Measurements from ENCODE around the gene RASA2. TPM values are rescaled to one million over a fixed set of nuclear protein-coding genes. Genes with fewer than 3 reads are reported as not detected.

Gene RASA2
- polyA plus RNA-seq, 1 donor (not counting 4 experiments of a cell fraction or from before 2014, with no cell fraction given) = 10.3 TPM

DNA sequence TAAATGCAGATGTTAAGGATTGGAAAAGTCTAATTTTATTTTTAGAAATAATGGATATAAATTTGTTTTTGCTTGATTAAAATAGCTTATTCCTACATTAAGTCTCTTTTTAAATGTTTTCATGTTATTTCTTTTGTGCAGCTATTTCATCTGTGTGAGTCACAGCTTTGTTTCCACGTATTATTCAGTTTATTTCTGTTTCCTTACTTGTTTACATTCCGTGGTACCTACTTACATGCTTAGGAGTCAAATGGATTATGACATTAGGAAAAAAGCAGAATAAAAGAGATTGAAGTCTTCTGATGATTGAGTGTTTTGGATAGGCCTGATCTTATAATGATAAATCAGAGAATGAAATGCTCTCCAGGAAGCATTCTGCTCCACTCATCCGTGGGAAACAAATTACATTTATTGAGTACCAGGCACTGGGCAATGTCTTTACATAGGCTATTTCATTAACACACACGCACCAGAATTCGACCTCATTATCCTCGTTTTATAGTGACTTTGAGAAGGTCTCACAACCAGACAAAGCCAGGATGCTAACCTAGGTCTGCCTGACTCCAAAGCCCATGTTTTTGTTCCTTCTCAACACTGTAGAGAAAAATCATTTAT, 38.1 kb upstream of the RASA2 start:
- dilution Hi-C loops (cut with MboI; ENCODE audit: extremely low pct_ligation_motif_present, low sequenced_read_pairs) = no loop called here
- no peak overlapping the region for H3K9ac ChIP-seq (ENCODE audit: control insufficient read depth, extremely low read depth, insufficient read depth, low read length)

DNA sequence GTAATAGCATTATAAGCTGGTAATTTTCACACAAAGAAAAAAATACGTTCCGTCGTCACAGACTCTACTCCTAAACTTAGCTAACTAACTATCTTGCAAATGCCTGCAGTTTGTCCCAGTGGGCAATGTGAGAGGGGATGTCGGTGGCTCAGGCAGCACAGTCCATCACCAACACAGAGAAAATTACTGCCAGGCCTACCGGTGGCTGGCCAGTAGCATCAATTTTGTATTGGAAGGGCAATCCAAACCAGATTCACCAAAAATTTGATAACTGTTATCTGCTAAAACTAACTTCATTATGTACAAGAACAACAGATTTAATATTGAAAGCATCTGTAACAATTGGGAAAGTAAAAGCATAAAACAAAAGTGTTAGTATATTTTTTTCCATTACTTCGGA, 37.4 kb upstream of the RASA2 start:
- Histone ChIP-seq H3K4me3 (ENCODE audit: control insufficient read depth in 2 of 3, extremely low read depth in 1 of 3, insufficient read depth in 2 of 3, low read depth in 1 of 3, low read length in 3 of 3) (no peak overlapping the region), H4K20me1 (ENCODE audit: control insufficient read depth, extremely low read depth, insufficient read depth, low read length) (peaks cover 4% of the 10 kb centered on the region), H3K27ac (ENCODE audit: control insufficient read depth, insufficient read depth, low read length) (no peak overlapping the region), H3K4me1 (ENCODE audit: control insufficient read depth, extremely low read depth, insufficient read depth, low read length) (no peaks in the 10 kb centered on the region), H3K9me3 (ENCODE audit: control insufficient read depth, low read depth, low read length) (no peaks in the 10 kb centered on the region), H3K27me3 (ENCODE audit: control insufficient read depth, extremely low read depth, insufficient read depth, low read length) (no peaks in the 10 kb centered on the region), H3K9me1 (ENCODE audit: control insufficient read depth, extremely low read depth, insufficient read depth, low read length) (peaks cover 3% of the 10 kb centered on the region), H3K9ac (ENCODE audit: control insufficient read depth, extremely low read depth, insufficient read depth, low read length) (no peak overlapping the region), H3K79me2 (ENCODE audit: control insufficient read depth, insufficient read depth, low read length) (peaks cover 7% of the 10 kb centered on the region), H3K36me3 (ENCODE audit: control insufficient read depth in 2 of 2, extremely low read depth in 1 of 2, insufficient read depth in 2 of 2, low read length in 2 of 2) (peaks cover 11 to 22% of the 10 kb centered on the region in 2 experiments), H3K4me2 (ENCODE audit: control insufficient read depth, extremely low read depth, insufficient read depth, low read depth, low read length) (no peak overlapping the region), H2AFZ (ENCODE audit: control insufficient read depth, low read length) (no peak overlapping the region)
- TF ChIP-seq, protein P1, sequence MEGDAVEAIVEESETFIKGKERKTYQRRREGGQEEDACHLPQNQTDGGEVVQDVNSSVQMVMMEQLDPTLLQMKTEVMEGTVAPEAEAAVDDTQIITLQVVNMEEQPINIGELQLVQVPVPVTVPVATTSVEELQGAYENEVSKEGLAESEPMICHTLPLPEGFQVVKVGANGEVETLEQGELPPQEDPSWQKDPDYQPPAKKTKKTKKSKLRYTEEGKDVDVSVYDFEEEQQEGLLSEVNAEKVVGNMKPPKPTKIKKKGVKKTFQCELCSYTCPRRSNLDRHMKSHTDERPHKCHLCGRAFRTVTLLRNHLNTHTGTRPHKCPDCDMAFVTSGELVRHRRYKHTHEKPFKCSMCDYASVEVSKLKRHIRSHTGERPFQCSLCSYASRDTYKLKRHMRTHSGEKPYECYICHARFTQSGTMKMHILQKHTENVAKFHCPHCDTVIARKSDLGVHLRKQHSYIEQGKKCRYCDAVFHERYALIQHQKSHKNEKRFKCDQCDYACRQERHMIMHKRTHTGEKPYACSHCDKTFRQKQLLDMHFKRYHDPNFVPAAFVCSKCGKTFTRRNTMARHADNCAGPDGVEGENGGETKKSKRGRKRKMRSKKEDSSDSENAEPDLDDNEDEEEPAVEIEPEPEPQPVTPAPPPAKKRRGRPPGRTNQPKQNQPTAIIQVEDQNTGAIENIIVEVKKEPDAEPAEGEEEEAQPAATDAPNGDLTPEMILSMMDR (optimal IDR thresholded peaks at IDR 0.05 in 1 of 3, IDR thresholded peaks at IDR 0.05 in 1 of 3, conservative IDR thresholded peaks at IDR 0.05 in 1 of 3; ENCODE audit: extremely low read depth in 1 of 3, insufficient read depth in 2 of 3, low read length in 3 of 3) = no peak
- FAIRE-seq (no peak), DNase-seq (ENCODE audit: low read depth, low spot score) (no peak)
- dilution Hi-C loops (cut with MboI; ENCODE audit: extremely low pct_ligation_motif_present, low sequenced_read_pairs) = no loop called here

More for the DNA sequence above, 38.1 kb upstream of the RASA2 start:
- no peak overlapping the region for H3K4me3 ChIP-seq (ENCODE audit: control insufficient read depth in 2 of 3, extremely low read depth in 1 of 3, insufficient read depth in 2 of 3, low read depth in 1 of 3, low read length in 3 of 3)
- no peak overlapping the region for H3K27ac ChIP-seq (ENCODE audit: control insufficient read depth, insufficient read depth, low read length)
- H3K27me3 ChIP-seq (ENCODE audit: control insufficient read depth, extremely low read depth, insufficient read depth, low read length) = no peaks in the 10 kb centered on the region
- no peak for TF ChIP-seq EZH2 (IDR thresholded peaks at IDR 0.05; ENCODE audit: low read length)
- TF ChIP-seq, protein P1 (optimal IDR thresholded peaks at IDR 0.05 in 1 of 3, IDR thresholded peaks at IDR 0.05 in 1 of 3, conservative IDR thresholded peaks at IDR 0.05 in 1 of 3; ENCODE audit: extremely low read depth in 1 of 3, insufficient read depth in 2 of 3, low read length in 3 of 3) = no peak
- peaks cover 12% of the 10 kb centered on the region for H3K79me2 ChIP-seq (ENCODE audit: control insufficient read depth, insufficient read depth, low read length)
- peaks cover 18 to 28% of the 10 kb centered on the region in 2 experiments for H3K36me3 ChIP-seq (ENCODE audit: control insufficient read depth in 2 of 2, extremely low read depth in 1 of 2, insufficient read depth in 2 of 2, low read length in 2 of 2)
- H3K4me2 ChIP-seq (ENCODE audit: control insufficient read depth, extremely low read depth, insufficient read depth, low read depth, low read length) = no peak overlapping the region
- peaks cover 3% of the 10 kb centered on the region for H3K9me1 ChIP-seq (ENCODE audit: control insufficient read depth, extremely low read depth, insufficient read depth, low read length)
- DNase-seq (ENCODE audit: low read depth, low spot score) (no peak), FAIRE-seq (no peak)
- H3K4me1 ChIP-seq (ENCODE audit: control insufficient read depth, extremely low read depth, insufficient read depth, low read length) = no peaks in the 10 kb centered on the region
- H2AFZ ChIP-seq (ENCODE audit: control insufficient read depth, low read length) = no peak overlapping the region
- no peaks in the 10 kb centered on the region for H3K9me3 ChIP-seq (ENCODE audit: control insufficient read depth, low read depth, low read length)
- peaks cover 4% of the 10 kb centered on the region for H4K20me1 ChIP-seq (ENCODE audit: control insufficient read depth, extremely low read depth, insufficient read depth, low read length)
